Kasumi-1 (cell line): ENCODE results near the gene HOXA10.

Experiments
- DNase-seq, 2 experiments: peaks; one replicate each; lab custom pipeline; 2025; lab: John Stamatoyannopoulos, UW

The HOXA10 gene

GRCh38 chr7:27191161-27191731 is 17.1 kb upstream of the HOXA10 start:
- DNase-seq, result no peak

GRCh38 chr7:27189997-27190748 is 16.1 kb upstream of the HOXA10 start:
- no peak for DNase-seq

DNA sequence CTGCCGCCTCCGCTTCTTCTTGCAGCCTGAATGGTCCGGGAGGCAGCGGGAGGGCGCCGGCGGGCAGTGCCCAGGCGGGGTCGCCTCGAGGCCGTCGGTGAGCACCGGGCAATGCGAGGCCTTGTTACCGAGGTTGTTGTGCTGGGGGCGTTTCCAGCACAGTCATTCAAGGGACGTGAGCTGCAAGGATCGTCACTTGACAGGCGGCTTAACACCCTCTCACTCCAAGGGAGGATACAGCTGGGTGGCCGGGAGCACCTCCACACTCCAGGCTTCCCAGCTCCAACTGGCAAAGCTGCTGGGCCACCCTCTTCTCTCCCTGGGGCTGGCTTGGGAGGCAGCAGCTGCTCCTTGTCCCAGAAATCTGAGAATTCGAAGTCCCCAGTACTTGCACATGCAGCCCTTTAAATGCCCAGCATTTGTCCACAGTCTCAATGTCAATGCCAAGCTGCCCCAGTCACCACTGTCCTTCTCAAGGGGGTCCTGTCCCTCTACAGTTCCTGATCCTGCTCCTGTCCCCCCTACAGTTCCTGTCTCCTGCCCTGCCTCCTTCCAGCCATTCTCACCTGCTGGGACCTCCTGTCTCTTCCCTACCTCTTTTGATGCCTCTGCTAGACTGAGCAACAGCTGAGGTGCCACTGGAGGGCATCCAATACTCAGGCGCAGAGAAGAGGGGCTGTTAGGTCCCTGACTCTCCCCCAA is 15.3 kb upstream of the HOXA10 start:
- DNase-seq, result no peak

DNA sequence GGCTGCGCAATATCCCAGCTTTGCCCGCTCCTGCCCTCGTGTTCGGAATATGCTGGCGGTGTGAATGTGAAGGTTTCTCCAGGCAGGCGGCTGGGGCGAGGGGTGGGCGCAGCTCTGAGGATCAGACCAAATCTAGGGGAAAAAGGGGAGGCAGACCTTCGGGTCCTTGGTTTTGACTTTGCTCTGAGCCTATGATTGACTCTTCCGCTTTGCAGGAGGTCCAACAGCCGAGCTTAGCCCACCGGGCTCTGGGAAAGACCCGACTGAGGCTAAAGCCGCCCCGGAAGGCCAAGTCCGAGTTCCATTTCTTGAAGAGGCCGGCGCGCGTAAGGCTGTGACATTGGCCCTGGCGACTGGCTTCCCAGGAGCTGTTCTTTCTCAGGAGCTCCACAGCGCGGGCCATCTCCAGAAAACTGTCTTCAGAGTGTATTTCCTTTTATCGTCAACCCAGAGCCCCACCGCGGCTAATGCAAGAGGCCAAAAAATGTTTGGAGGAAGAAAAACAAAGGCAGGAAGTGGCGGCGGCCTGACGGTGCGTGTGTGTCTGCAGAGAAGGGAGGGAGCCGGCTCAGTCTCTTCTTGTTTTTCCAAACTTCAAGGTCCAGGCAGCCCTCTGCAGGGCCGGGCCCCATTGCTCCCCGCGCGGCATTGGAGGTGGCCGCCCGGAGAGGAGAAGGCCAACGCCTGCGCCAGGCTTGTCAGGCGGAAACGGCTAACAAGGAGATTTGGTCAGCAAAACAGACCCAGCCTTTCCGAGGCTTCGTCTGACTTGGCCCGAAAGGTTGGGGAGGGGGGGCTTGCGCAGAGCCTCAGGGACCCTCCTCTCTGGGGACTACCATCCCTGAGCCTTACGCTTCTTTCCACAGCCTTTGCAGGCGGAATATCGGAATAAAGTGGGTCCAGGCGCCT is 14.5 kb upstream of the HOXA10 start:
- peak; percentile 72 to 79 for DNase-seq

GRCh38 chr7:27187475-27188385 is 13.6 kb upstream of the HOXA10 start:
- peak in 1 of 2 experiments; percentile 49 for DNase-seq

GRCh38 chr7:27186668-27187474 is 12.8 kb upstream of the HOXA10 start:
- DNase-seq, result no peak

DNA sequence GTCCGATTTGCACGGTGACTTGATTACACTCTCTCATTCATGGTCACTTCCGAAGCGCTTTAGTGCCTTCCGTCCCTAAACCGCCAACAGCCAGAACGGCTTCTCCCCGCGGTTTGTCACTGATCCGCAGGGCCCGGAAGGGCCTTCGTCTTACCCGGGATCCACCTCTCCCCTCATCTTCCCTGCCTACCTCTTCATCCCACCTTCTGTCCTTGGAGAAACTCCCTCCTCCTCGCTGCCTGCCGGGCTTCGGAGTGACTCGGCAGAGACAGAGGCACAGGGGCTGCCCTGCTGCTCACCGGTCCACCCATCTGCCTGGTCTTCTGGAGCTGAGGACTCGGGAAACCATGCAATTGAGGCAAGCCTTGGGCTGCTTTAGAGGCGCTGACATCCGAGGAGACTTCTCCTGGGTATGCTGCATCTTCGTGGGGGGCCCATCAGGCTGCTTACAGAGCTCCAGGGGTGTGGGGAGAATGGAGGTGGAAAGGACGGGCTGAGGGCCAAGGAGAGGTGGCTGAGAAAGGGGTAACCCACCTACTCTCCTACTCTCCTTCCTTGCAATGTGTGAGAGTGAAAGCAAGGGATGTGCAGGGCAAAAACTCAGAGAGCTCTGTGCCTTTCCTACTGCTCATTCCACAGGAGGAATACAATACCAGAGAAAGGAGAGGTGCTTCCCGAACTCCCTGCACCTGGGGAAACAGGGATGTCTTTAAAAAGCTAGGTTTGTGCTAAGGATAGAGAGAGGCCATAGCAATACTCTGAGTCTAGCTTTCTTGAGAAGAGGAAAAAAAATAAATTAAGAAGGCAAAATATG is 11.9 kb upstream of the HOXA10 start:
- DNase-seq, result no peak

- DNase-seq, result peak; percentile 52 to 62
Observed at GRCh38 chr7:27185013-27185853, 11.1 kb upstream of the HOXA10 start, which contains the start of gene HOXA11. TSS of gene HOXA11 (minus strand) at chr7:27185232. CDS start at chr7:27185144, 88 bp downstream.

GRCh38 chr7:27184337-27185012 is 10.4 kb upstream of the HOXA10 start:
- DNase-seq, result peak; percentile 42 to 57

- DNase-seq, result peak; percentile 48 to 55
Observed at GRCh38 chr7:27183682-27184336, 9.7 kb upstream of the HOXA10 start.

DNA sequence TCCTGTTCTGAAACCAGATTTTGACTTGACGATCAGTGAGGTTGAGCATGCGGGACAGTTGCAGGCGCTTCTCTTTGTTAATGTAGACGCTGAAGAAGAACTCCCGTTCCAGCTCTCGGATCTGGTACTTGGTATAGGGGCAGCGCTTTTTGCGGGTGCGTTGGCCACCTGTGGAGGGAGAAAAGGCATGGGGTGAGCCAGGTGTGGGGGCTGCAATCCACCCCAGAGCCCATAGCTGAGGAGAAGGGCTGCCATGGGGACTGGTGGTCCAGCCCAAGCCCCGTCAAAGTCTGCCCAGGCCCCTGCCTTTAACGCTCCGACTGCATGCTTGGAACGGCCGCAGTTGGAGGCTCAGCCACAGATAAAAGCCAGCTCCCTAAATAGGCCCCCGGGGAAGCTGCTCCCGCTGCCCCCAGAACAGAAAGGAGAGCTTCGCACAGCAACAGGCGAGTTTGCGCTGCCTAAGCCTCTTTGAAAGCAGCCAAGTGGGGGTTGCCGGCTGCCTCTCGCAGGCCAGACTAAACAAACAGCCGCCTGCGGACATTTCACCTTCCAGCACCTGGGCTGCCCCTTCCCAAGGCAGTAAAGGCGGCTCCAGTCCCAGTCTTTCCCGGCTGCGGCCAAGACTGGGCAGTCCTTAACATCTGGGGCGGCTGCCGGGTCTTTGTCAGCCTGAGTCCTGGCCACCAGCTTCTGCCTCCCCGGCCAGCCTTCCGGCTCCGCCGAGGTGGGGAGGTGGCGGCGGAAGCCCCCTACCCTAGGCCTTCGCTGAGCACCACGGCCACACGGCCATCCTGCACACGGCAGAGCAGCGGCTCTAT is 9.0 kb upstream of the HOXA10 start:
- DNase-seq, result no peak

GRCh38 chr7:27182285-27182841 is 8.2 kb upstream of the HOXA10 start:
- no peak for DNase-seq

- DNase-seq, result no peak
Observed at GRCh38 chr7:27181795-27182275, 7.7 kb upstream of the HOXA10 start.

- no peak for DNase-seq
Observed at GRCh38 chr7:27180431-27181420, 6.6 kb upstream of the HOXA10 start.
